PC-9 (cell line): ENCODE data around the gene OGFOD2. TPM values are rescaled to one million over a fixed set of nuclear protein-coding genes. Genes with fewer than 3 reads are reported as not detected.

Experiments
- BruUV-seq: library from RNA; stranded (reverse); fragments of 400-500 nt; replicated peaks from 2 replicates; lab custom pipeline; 2021; lab: Mats Ljungman, UMichigan
- CTCF ChIA-PET: fragments of 300-600 bp; sonication (Branson Sonifier 250); formaldehyde crosslinking; loops from one replicate; lab custom pipeline; 2022; ENCODE audit warnings: antibody characterized with exemption; lab: Charles Lee
- POLR2A ChIA-PET: fragments of 300-600 bp; sonication (Branson Sonifier 250); formaldehyde crosslinking; loops from one replicate; lab custom pipeline; 2022; ENCODE audit warnings: antibody characterized with exemption; ENCODE audit not compliant: unreplicated experiment; lab: Charles Lee
- DNase-seq, 2 experiments: peaks; one replicate each; pipeline versions ENCODE4 v3.0.0 to v3.0.0-alpha.2; 2015 to 2022; ENCODE audit warnings: mixed read lengths in 1 of 2
- H2AFZ ChIP-seq: fragments of 200-600 bp; sonication (generic); 2 replicates; pipeline ENCODE4 v1.8.1; 2017; ENCODE audit warnings: antibody characterized with exemption
- H3F3A ChIP-seq: fragments of 200-600 bp; sonication (generic); 2 replicates; pipeline ENCODE4 v1.8.1; 2017; ENCODE audit warnings: antibody characterized with exemption, mild to moderate bottlenecking, low read depth; ENCODE audit not compliant: insufficient read depth
- H3K27ac ChIP-seq: fragments of 200-600 bp; sonication (generic); 2 replicates; pipeline ENCODE4 v1.6.1; 2016; ENCODE audit warnings: mixed run types
- H3K27me3 ChIP-seq: fragments of 200-600 bp; sonication (generic); 2 replicates; pipeline ENCODE4 v1.6.1; 2016; ENCODE audit warnings: low read depth, mixed run types; ENCODE audit not compliant: insufficient read depth
- H3K36me3 ChIP-seq: fragments of 200-600 bp; sonication (generic); 2 replicates; pipeline ENCODE4 v1.6.1; 2016; ENCODE audit warnings: low read depth, mixed run types
- H3K4me1 ChIP-seq: fragments of 200-600 bp; sonication (generic); replicated peaks from 2 replicates; pipeline ENCODE4 v1.6.1; 2016; ENCODE audit warnings: mixed run types; ENCODE audit not compliant: insufficient read depth
- H3K4me2 ChIP-seq: fragments of 200-600 bp; sonication (generic); 2 replicates; pipeline ENCODE4 v1.6.1; 2017; ENCODE audit warnings: mixed run types
- H3K4me3 ChIP-seq: fragments of 200-600 bp; sonication (generic); 2 replicates; pipeline ENCODE4 v1.6.1; 2016; ENCODE audit warnings: mixed run types
- H3K79me2 ChIP-seq: fragments of 200-600 bp; sonication (generic); 2 replicates; pipeline ENCODE4 v1.6.1; 2017; ENCODE audit warnings: low read depth, mixed run types
- H3K9me2 ChIP-seq: fragments of 200-600 bp; sonication (generic); 2 replicates; pipeline ENCODE4 v1.8.1; 2017; ENCODE audit warnings: mild to moderate bottlenecking; ENCODE audit not compliant: insufficient read depth
- H3K9me3 ChIP-seq: fragments of 200-600 bp; sonication (generic); 2 replicates; pipeline ENCODE4 v1.8.1; 2016; ENCODE audit warnings: low read depth; ENCODE audit not compliant: insufficient read depth
- H4K20me1 ChIP-seq: fragments of 200-600 bp; sonication (generic); 2 replicates; pipeline ENCODE4 v1.8.1; 2017; ENCODE audit not compliant: insufficient read depth
- CTCF ChIP-seq: fragments of 200-600 bp; sonication (generic); conservative IDR thresholded peaks from 2 replicates; pipeline ENCODE4 v1.6.1; 2017; ENCODE audit warnings: mixed run types, antibody characterized with exemption, mild to moderate bottlenecking, moderate library complexity
- EZH2 ChIP-seq: fragments of 200-600 bp; sonication (generic); IDR thresholded peaks from 2 replicates; pipeline ENCODE4 v1.8.0; 2017; ENCODE audit warnings: antibody characterized with exemption, low read depth
- intact Hi-C: fragments of 100-400 bp; cut with micrococcal nuclease; formaldehyde crosslinking; loops from one replicate; pipeline ENCODE4 v1.10.0; 2022; ENCODE audit not compliant: unreplicated experiment
- total RNA-seq: library from RNA; stranded (reverse); gene quantifications from 2 replicates; pipeline ENCODE4 v1.2.3, GENCODE V29; 2021

OGFOD2 gene
- total RNA-seq, 1 experiment from 2014 or later, result 33.5 TPM

- peak overlapping the region; percentile 96; the same call in 1 of the 2 replicates for H3K4me2 ChIP-seq
- POLR2A ChIA-PET, result no interaction called here
Measured at GRCh38 chr12:122964439-122965257, 10.4 kb upstream of the OGFOD2 start.

GRCh38 chr12:122965321-122965751 is 9.7 kb upstream of the OGFOD2 start:
- ChIA-PET POLR2A (no interaction called here), CTCF (interaction anchor here (0.6 to 1.1 kb wide), 3 partner anchors 77 to 268 kb away, joined by 3 to 9 read pairs (median 6); partner anchors contain the start of genes MPHOSPH9 and MTRFR)
- Histone ChIP-seq H3K27ac (no peak overlapping the region), H3K4me2 (peak overlapping the region; percentile 96), H3K36me3 (no peaks in the 10 kb centered on the region), H4K20me1 (no peaks in the 10 kb centered on the region), H3K9me2 (no peaks in the 10 kb centered on the region), H3K9me3 (no peaks in the 10 kb centered on the region), H3K79me2 (no peaks in the 10 kb centered on the region), H3K4me1 (peaks cover 5% of the 10 kb centered on the region), H3K4me3 (peak overlapping the region; percentile 82; the same call in 1 of the 2 replicates), H3K27me3 (no peaks in the 10 kb centered on the region), H3F3A (peaks cover 12% of the 10 kb centered on the region), H2AFZ (no peak overlapping the region; the same call in 1 of the 2 replicates)
- no TSS peak for BruUV-seq
- intact Hi-C loops, result loop anchor here (5.0 kb wide), 1 partner anchor 188 kb away; no protein-coding TSS in a partner anchor
- TF ChIP-seq EZH2 (no peak), CTCF (no peak)
- no peak for DNase-seq

More at GRCh38 chr12:122964439-122965257, 10.4 kb upstream of the OGFOD2 start:
- BruUV-seq, result no TSS peak
- Histone ChIP-seq H3K4me1 (peaks cover 5% of the 10 kb centered on the region), H2AFZ (no peak overlapping the region), H3K4me3 (no peak overlapping the region), H3K79me2 (no peaks in the 10 kb centered on the region), H3K9me3 (no peaks in the 10 kb centered on the region), H3K9me2 (no peaks in the 10 kb centered on the region), H3K36me3 (no peaks in the 10 kb centered on the region), H3F3A (peaks cover 12% of the 10 kb centered on the region), H3K27me3 (no peaks in the 10 kb centered on the region), H4K20me1 (no peaks in the 10 kb centered on the region), H3K27ac (no peak overlapping the region)
- intact Hi-C loops, result loop anchor here (5.0 kb wide), 1 partner anchor 187 kb away; no protein-coding TSS in a partner anchor
- TF ChIP-seq EZH2 (no peak), CTCF (no peak)
- DNase-seq, result no peak
- CTCF ChIA-PET, result interaction anchor here (0.6 to 1.1 kb wide), 2 partner anchors 85 to 268 kb away, joined by 3 to 6 read pairs; partner anchors contain the start of genes MPHOSPH9 and MTRFR

GRCh38 chr12:122965851-122966742 is 8.9 kb upstream of the OGFOD2 start, which contains the start of gene ABCB9:
ABCB9 (minus strand) TSS chr12:122966463; CDS start chr12:122960235, 6,228 bp downstream.
- Histone ChIP-seq H3K27ac (no peak within 1 kb of the TSS), H3K79me2 (no peaks in the 10 kb centered on the region), H3K4me3 (peak within 1 kb of the TSS; percentile 82), H3K4me2 (peak within 1 kb of the TSS; percentile 96), H2AFZ (peak within 1 kb of the TSS; percentile 89), H3F3A (peaks cover 12% of the 10 kb centered on the region), H4K20me1 (no peaks in the 10 kb centered on the region), H3K4me1 (peaks cover 5% of the 10 kb centered on the region), H3K36me3 (no peaks in the 10 kb centered on the region), H3K9me2 (no peaks in the 10 kb centered on the region), H3K27me3 (no peaks in the 10 kb centered on the region), H3K9me3 (no peaks in the 10 kb centered on the region)
- POLR2A ChIA-PET, result interaction anchor here (0.5 to 0.7 kb wide), 3 partner anchors 22 to 266 kb away, joined by 3 to 5 read pairs (median 3); partner anchors contain the start of gene MPHOSPH9
- peak; percentile 82 to 96 for DNase-seq
- TF ChIP-seq EZH2, result no peak
- no peak for TF ChIP-seq CTCF
- BruUV-seq, result TSS peak; percentile 26
- intact Hi-C loops, result loop anchor here (5.0 kb wide), 1 partner anchor 189 kb away; no protein-coding TSS in a partner anchor
- CTCF ChIA-PET, result interaction anchor here (0.5 to 1.1 kb wide), 5 partner anchors 77 to 456 kb away, joined by 3 to 9 read pairs (median 4); no protein-coding TSS in a partner anchor
